Measurements from ENCODE around the gene MAPK7.

MAPK7 gene

DNA sequence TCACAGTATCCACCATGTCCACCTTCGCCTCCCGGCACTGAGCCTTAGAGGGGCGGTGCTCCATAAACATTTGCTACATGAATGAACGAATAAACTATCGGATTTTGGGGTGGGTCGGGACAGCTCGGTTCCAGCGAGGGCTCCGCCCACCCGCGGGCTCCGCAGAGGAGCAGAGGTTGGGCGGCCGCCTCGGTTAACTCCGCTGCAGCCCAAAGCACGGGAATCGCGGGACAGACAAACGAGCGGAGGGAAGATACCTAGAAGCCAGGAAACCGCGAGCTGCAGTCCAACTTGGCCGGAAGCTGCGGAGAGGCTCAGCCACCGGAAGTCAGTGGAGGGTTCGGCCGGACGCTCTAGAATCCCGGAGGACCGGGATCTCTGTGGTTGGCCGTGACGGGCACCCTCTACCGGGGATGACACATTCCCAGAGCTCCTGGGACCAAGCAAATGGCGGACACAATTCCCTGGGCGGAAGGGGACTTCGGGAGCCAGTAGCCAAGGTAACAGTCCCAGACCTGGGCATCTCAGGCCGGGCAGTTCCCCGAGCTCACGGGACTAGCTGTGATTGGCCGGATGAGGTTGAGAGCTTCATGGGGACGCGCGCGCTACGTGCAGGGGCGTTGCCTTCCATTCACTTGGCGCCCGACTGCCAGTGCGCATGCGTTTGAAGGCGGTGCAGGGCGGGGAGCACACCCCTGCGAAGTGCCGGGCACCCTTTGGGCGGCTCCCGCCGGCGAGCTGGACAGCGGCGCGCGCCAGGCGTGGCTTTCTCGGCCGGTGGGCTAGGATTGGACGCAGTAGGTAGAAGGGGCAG lies 489 bp upstream of the MAPK7 start:
- in situ Hi-C loops (cut with HindIII; ENCODE audit: low sequenced_read_pairs), result no loop called here

DNA sequence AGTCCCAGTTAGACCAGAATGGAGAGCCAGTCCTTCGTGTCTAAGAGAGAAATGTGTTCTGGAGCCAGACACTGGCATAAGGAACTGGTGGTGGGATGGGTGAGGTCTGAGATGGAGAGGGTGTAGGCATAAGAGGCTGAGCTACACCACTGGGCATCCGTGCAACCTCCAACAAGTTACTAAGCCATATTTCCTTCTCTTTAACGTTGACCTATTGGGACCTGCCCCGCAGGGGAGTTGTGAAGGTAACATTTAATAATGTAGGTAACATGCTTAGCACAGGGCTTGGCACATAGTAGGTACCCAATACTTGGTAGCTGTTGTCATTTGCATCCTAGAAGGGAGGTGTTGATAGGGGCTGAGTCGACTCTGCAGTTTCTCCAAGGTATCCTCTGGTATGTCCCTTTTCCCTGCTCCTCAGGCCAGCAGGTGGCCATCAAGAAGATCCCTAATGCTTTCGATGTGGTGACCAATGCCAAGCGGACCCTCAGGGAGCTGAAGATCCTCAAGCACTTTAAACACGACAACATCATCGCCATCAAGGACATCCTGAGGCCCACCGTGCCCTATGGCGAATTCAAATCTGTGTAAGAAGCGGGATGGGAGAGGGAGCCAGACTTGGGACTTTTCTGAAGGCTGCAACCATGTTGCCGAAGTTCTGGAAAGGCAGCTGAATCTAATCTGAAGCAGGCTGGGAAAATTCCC lies 1.2 kb downstream of the MAPK7 start:
- in situ Hi-C loops (cut with HindIII; ENCODE audit: low sequenced_read_pairs), result no loop called here

DNA sequence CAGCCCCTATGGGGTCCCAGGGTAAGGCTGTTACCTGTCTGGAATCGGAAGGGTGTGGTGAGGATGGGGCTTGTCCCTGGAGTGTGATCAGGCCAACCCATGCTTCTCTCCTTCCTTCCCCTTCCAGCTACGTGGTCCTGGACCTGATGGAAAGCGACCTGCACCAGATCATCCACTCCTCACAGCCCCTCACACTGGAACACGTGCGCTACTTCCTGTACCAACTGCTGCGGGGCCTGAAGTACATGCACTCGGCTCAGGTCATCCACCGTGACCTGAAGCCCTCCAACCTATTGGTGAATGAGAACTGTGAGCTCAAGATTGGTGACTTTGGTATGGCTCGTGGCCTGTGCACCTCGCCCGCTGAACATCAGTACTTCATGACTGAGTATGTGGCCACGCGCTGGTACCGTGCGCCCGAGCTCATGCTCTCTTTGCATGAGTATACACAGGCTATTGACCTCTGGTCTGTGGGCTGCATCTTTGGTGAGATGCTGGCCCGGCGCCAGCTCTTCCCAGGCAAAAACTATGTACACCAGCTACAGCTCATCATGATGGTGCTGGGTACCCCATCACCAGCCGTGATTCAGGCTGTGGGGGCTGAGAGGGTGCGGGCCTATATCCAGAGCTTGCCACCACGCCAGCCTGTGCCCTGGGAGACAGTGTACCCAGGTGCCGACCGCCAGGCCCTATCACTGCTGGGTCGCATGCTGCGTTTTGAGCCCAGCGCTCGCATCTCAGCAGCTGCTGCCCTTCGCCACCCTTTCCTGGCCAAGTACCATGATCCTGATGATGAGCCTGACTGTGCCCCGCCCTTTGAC lies 2.4 kb downstream of the MAPK7 start:
- in situ Hi-C loops (cut with HindIII; ENCODE audit: low sequenced_read_pairs), result no loop called here

DNA sequence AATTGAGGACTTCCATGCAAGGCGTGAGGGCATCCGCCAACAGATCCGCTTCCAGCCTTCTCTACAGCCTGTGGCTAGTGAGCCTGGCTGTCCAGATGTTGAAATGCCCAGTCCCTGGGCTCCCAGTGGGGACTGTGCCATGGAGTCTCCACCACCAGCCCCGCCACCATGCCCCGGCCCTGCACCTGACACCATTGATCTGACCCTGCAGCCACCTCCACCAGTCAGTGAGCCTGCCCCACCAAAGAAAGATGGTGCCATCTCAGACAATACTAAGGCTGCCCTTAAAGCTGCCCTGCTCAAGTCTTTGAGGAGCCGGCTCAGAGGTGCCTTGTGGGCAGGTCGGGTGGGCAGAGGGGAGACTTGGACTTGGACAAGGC lies 3.1 kb downstream of the MAPK7 start:
- in situ Hi-C loops (cut with HindIII; ENCODE audit: low sequenced_read_pairs), result no loop called here

DNA sequence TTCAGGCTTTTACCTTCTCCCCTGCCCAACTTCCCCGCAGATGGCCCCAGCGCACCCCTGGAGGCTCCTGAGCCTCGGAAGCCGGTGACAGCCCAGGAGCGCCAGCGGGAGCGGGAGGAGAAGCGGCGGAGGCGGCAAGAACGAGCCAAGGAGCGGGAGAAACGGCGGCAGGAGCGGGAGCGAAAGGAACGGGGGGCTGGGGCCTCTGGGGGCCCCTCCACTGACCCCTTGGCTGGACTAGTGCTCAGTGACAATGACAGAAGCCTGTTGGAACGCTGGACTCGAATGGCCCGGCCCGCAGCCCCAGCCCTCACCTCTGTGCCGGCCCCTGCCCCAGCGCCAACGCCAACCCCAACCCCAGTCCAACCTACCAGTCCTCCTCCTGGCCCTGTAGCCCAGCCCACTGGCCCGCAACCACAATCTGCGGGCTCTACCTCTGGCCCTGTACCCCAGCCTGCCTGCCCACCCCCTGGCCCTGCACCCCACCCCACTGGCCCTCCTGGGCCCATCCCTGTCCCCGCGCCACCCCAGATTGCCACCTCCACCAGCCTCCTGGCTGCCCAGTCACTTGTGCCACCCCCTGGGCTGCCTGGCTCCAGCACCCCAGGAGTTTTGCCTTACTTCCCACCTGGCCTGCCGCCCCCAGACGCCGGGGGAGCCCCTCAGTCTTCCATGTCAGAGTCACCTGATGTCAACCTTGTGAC lies 3.6 kb downstream of the MAPK7 start:
- in situ Hi-C loops (cut with HindIII; ENCODE audit: low sequenced_read_pairs), result no loop called here

DNA sequence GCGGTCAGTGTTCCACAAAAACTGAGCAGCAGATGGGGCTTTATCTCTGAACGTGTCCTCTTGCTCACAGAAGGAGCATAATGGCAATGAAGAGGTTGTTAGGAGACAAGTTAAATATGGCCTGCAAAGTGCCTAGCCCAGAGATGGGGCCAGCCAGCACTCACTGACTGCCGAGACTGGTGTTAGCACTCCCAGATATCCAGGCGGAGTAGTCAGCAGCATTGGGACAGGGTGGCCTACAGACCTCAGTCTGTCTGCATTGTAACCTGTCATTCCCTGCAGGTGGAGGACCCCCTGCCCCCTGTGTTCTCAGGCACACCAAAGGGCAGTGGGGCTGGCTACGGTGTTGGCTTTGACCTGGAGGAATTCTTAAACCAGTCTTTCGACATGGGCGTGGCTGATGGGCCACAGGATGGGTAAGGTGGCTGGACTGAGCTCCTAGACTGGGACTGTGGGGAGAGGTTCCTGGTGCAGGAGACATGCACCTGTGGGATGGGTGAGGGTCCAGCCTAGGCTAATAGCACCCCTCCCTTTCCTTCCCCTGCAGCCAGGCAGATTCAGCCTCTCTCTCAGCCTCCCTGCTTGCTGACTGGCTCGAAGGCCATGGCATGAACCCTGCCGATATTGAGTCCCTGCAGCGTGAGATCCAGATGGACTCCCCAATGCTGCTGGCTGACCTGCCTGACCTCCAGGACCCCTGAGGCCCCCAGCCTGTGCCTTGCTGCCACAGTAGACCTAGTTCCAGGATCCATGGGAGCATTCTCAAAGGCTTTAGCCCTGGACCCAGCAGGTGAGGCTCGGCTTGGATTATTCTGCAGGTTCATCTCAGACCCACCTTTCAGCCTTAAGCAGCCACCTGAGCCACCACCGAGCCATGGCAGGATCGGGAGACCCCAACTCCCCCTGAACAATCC lies 4.5 kb downstream of the MAPK7 start:
- in situ Hi-C loops (cut with HindIII; ENCODE audit: low sequenced_read_pairs), result no loop called here

DNA sequence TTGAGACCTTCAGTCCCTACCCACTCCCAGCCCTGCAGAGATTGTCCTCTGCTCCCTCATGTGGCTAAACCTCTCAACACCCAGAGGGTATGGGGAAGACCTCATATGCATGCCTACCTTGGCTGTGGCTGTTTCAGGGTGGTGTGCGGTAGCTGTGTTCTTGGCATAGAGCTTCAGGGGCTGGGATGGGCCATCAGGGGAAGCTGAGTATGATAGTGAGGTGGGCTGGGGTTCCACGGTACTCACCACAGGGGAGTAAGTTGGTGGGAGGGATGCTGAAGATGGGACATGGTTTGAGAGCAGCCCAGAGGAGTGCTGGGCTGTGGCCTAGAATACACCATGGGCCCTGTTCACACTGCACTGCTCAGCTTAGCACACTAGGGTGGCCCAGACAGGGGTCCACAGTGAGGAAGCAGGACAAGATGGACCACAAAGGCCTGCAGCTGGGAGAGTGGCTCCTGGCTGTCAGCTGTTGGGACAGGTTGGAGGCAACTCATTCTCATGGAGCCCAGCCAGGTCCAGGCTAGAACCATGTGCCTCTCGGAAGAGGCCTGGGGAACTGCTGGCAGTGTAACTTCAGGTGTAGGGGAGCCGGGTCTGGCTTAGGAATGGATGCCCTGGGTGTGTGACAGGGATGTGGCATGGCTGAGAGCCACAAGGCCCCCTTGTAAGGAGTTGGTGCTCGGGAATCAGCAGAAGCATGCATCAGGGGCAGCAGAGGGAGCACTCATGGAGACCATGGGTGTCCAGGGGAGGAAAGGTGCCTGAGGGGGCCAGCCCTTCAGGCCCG lies 5.6 kb downstream of the MAPK7 start:
- in situ Hi-C loops (cut with HindIII; ENCODE audit: low sequenced_read_pairs), result no loop called here

DNA sequence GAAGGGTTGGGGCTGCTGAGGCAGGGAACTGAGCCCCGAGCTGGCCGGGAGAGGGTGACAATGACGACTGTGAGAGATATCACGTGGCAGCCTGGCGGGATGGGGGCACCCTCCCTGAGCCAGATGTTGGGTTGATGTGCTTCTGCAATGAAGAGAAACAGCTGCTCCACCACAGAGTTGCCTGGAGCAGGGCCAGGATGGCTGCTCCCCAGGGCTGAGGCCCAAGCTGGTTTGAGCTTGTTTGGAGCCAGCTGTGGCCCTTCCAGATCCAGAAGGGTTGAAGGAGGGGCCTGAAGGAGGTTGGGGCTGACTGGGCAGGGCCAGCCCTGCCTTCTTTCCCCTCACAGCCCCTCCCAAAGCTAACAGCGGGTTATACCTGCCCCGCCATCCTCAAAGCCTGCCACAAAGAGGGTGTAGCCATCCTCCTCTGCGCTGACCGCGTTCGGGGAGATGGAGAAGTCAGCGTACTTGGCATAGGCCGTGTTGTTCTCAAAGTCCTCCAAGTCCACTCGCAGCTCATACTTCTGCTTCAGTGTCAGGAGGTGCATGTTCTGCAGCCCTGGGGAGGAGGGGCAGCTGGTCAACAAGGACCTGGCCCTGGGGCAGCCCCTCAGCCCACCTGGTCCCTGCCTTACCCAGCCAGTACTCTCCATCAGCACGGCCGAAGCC lies 6.6 kb downstream of the MAPK7 start:
- in situ Hi-C loops (cut with HindIII; ENCODE audit: low sequenced_read_pairs), result no loop called here

DNA sequence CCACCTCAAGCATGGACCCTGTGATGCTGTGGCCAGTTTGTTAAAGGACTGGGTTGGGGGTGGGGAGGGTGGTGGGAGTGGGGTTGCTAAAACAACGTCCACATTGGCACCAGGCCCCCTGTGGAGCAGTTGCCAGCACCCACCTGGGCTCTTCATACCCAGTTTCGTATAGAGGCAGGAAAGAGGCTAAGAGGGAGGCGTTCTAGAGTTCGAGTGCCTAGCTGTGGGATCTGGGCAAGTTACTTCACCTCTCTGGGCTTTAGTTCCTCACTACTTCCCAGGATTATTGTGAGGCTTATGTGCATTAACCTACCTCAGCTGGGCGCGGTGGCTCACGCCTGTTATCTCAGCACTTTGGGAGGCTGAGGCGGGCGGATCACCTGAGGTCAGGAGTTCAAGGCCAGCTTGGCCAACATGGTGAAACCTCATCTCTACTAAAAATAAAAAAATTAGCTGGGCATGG lies 7.3 kb downstream of the MAPK7 start:
- in situ Hi-C loops (cut with HindIII; ENCODE audit: low sequenced_read_pairs), result no loop called here

DNA sequence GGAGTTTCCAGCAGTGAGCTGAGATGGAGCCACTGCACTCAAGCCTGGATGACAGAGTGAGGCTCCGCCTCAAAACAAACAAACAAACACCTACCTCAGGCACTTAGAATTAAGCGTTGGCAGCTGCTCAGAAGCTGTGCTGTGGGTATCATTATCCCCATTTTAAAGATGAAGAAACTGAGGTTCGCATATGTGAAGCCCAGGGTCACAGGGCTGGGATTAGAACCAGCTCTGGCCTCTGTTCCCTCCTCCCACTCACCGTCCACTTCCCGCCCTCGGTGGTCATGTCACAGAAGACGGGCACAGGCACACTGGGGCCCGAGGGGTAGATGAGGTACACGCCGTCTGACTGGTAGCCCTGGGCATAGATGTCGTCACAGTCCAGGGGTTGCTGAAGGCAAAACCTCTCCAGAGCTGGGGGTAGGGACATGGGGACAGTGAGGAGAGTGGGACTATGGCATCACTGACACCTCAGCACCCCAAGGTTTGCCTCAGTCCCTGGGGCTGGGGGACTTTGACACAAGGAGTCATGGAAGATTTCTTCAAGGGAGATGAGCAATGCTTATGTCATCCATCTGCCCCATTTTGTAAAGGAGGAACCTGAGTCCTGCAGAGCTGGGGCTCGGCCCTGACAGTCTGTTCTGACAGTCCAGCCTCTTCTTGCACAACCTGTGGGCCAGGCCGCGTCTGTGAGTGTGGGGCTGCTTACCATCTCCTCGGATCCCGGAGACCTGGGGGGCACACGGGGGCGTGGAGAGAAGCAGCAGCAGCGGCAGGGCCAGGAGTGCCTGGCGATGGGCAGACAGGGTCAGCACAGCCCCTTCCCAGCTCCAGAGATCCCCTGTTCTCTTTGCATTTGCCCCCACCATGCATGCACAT lies 8.0 kb downstream of the MAPK7 start:
- in situ Hi-C loops (cut with HindIII; ENCODE audit: low sequenced_read_pairs), result no loop called here

DNA sequence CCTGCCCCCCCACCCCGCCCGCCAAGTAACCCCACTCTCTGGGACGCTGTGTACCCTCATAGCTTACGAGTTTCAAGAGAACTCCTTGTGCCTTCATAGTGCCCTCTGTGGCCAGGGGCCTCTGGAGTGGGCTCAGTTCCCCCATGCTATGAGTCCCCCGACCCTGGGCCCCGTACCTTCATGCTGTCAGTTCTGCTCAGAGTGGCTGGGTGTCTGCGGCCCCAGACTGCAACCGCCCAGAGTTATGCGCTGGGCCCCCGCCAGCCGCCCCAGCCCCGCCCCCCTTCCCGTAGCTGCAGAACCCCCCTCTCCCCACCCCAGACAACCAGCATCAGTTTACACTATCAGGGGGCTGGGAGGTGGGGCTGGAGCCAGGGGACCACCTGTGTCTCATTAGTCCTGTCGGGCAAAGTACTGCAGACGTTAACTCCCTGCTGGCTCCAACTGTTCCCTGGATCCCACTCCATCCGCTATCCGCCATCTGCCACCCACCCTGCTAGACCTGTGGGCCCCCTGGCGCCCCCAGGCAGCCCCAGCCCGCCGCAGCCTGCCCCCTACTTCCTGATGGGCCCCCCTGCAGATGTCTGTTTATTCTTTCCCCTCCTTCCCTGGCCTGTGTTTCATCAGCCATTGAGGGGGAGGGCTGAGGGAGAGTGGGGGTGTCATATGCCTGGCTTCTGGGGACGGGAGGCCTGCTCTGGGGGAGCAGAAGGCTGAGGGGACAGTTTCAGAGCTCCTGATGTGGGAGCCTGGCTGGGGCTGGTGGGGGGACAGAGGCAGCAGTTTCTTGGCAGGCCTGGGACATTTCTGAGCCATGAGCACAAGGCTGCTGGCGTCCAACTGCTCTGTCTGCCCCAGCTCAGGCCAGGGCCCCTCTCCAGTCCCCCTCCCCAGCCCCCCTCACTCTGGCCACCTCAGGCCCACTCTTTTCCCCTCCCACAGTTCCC lies 8.9 kb downstream of the MAPK7 start, which contains the start of gene MFAP4:
TSS of gene MFAP4 (minus strand) at position 217 of the 947 bp plus-strand sequence. CDS start at position 182, 35 bp downstream.
- in situ Hi-C loops (cut with HindIII; ENCODE audit: low sequenced_read_pairs), result no loop called here

DNA sequence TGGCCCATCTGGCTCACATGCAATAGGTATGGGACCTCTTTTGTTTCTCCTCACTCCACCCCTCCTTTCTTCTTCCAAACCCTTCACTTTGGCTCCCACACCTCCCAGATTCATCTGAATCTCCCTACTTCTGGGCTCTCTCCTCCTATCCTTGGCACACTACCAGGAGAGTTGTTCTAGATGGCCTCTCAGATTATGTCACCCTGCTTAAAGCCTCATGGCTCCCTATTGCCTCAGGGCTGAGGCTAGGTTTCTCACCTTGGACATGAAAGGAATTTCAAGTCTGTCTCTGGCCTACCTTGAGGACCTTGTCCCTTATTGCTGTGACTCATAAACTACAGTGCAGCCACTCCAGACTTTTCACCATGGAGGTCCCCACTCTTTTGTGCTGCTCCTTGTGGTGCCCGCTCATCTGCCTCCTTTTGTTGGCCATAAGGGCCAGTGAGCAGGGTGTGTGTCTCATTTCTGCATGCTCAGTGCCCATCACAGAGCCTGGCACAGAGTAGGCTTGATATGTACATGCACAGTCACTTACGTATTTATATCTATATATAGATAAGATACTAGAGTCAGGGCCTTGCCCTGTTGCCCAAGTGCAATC lies 9.7 kb downstream of the MAPK7 start:
- in situ Hi-C loops (cut with HindIII; ENCODE audit: low sequenced_read_pairs), result no loop called here

DNA sequence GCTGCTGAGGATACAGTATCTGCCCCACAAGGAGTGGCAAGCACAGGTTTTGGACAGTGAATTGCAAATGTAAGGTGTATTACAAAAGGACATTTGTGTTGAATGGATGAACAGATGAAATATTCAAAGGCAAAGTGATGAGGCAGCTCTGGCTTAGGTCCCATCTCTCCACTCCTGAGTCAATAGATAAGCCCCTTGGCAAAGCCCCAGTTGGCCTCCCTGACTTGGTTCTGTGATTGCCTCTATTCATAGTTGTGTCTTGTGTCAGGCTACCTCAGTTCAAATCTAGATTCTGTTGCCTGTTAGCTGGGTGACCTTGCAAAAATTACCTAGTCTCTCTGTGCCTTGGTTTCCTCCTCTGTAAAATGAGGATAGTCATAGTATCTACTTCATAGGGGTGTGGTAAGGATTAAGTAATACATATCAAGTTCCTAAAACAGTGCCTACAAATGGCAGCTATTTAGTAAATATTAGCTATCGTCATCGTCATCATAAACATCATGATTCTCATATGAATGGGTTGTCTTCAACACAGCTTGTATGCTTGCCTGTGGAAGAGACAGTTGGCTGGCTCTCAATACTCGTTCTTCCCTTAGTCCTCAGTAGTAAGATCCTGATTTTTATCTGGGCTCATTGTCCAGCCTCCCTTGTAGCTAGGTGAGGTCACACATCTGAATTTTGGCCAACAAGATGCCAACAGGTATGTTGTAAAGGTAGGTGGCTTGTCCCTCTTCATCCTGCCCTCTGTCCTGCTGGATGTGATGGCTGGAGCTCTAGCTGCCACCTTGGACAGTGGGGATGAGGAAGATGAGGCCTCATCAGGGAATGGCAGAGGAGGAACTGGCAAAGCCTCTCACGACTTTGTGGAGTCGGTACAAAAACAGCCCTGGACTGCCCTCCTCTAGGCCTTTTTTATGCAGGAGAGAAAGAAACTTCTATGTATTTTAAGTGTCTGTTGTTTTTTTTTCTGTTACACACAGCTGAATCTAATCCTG lies 10.8 kb downstream of the MAPK7 start:
- in situ Hi-C loops (cut with HindIII; ENCODE audit: low sequenced_read_pairs), result no loop called here

DNA sequence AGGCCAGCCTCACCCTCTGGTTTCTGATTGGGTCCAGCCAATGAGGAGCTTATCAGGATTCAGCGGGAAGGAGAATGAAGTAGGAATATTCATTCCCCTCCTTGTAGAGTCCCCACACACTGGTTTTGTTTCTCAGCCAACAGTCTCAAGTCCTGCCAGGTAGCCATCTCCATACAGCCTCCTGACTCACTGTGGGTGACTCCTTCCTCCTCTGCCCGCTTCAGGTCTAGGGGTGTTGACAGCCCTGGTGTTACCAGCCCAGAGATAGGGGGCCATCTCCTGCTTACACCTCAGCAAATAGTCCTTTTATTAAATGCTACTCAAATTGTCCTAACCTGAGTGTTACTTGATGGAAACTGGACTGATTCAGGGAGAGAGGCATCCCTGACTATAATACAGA lies 12.7 kb downstream of the MAPK7 start:
- in situ Hi-C loops (cut with HindIII; ENCODE audit: low sequenced_read_pairs), result no loop called here

DNA sequence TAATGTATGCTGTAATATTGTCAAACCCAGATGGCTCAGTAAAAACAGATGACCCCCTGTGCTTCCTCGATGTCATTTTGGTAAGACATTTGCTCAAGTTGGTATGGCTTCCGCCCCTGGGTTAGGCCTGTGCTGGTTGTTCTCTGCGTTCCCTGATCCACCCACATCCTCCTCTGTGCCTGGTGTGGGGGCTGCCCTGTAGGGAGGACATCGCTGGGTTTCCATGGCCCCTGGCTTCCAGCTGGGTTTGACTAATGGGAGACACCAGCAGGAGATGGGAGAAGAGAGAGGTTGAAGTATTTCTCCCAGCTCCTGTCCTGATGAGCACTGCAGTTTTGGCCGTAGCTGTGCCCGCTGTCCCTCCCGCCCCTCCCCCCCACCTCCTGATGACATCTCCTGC lies 13.1 kb downstream of the MAPK7 start:
- in situ Hi-C loops (cut with HindIII; ENCODE audit: low sequenced_read_pairs), result no loop called here
